ENCODE measurements around the gene AP5M1. TPM values are rescaled to one million over a fixed set of nuclear protein-coding genes. Genes with fewer than 3 reads are reported as not detected.

The AP5M1 gene
- total and polyA plus RNA-seq, 2 of the 4 experiments (the other 2 are of a cell fraction): 16.1 to 28.3 TPM

DNA sequence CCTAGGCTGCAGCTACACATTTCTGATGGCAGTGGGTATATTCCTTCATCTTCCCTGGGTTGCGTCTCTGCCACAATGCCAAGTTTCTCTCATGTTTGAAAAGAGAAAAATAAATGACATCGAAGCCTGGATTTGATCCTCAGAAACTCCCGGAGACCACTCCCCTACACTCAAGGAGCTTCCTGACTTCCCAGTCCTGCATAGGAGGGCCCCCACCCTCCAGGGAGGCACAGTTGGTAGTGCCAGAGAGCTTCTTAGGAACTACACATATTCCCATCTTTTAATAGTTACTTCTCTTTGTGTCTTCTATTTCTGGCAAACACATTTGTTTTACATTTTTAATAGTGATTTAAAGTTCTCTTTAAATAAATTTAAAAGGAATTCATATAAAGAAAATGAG lies 30.7 kb downstream of the AP5M1 start (continued):
- TF ChIP-seq, protein P1, sequence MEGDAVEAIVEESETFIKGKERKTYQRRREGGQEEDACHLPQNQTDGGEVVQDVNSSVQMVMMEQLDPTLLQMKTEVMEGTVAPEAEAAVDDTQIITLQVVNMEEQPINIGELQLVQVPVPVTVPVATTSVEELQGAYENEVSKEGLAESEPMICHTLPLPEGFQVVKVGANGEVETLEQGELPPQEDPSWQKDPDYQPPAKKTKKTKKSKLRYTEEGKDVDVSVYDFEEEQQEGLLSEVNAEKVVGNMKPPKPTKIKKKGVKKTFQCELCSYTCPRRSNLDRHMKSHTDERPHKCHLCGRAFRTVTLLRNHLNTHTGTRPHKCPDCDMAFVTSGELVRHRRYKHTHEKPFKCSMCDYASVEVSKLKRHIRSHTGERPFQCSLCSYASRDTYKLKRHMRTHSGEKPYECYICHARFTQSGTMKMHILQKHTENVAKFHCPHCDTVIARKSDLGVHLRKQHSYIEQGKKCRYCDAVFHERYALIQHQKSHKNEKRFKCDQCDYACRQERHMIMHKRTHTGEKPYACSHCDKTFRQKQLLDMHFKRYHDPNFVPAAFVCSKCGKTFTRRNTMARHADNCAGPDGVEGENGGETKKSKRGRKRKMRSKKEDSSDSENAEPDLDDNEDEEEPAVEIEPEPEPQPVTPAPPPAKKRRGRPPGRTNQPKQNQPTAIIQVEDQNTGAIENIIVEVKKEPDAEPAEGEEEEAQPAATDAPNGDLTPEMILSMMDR (conservative IDR thresholded peaks at IDR 0.05; ENCODE audit: low read depth, low read length): no peak

DNA sequence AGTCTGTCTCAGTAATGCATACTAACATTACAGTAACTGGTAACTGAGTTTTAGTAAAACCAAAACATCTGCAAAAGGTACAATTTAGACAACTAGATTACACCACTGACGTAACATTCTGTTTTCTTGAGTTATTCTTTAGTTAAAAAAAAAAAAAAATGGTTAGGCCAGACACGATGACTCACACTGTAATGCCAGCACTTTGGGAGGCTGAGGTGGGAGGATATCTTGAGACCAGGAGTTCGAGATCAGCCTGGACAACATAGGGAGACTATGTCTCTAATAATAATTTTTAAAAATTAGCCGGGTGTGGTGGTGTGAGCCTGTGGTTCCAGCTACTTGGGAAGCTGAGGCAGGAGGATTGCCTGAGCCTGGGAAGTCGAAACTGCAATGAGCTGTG lies 34.1 kb downstream of the AP5M1 start:
- no peak for TF ChIP-seq CHD1 (IDR thresholded peaks at IDR 0.05; ENCODE audit: low read depth, low read length)
- H3K27ac ChIP-seq (ENCODE audit: insufficient read depth, low read length): no peak overlapping the region
- H4K5ac ChIP-seq (ENCODE audit: low read depth, low read length): no peak overlapping the region
- intact Hi-C loops (cut with micrococcal nuclease): no loop called here
- no peak overlapping the region for H3K56ac ChIP-seq (ENCODE audit: extremely low read depth, insufficient read depth, low read length)
- no peaks in the 10 kb centered on the region for H3K9me1 ChIP-seq (ENCODE audit: insufficient read depth, low read length)
- H3K18ac ChIP-seq (ENCODE audit: low read depth, low read length): no peak overlapping the region
- dilution Hi-C loops (cut with HindIII; ENCODE audit: low sequenced_read_pairs, unreplicated experiment): no loop called here
- H3K23ac ChIP-seq (ENCODE audit: low read depth, low read length): no peak overlapping the region
- no peaks in the 10 kb centered on the region for H3K79me1 ChIP-seq (ENCODE audit: low read depth in 1 of 2, low read length in 2 of 2)
- no peak overlapping the region for H2BK120ac ChIP-seq (ENCODE audit: low read depth, low read length)
- no peak overlapping the region for H2BK15ac ChIP-seq (ENCODE audit: low read depth, low read length)
- BruUV-seq (replicated peaks): no TSS peak
- H3K27me3 ChIP-seq (ENCODE audit: control insufficient read depth, insufficient read depth, low read length): peaks cover 11% of the 10 kb centered on the region
- H2AFZ ChIP-seq (replicated peaks; ENCODE audit: low read length, poor library complexity): no peak overlapping the region
- no peak overlapping the region for H3K4me2 ChIP-seq (ENCODE audit: low read depth, low read length)
- DNase-seq (no peak), ATAC-seq (ENCODE audit: low read depth) (no peak)
- H4K91ac ChIP-seq (ENCODE audit: insufficient read depth, low read depth, low read length): no peak overlapping the region
- CTCF ChIA-PET: interaction anchor here (0.7 kb wide), 1 partner anchor 13 kb away, joined by 3 read pairs; no protein-coding TSS in a partner anchor
- no peak overlapping the region for H2AK5ac ChIP-seq (ENCODE audit: low read depth, low read length)
- POLR2A ChIA-PET (ENCODE audit: unreplicated experiment): no interaction called here
- H3K4ac ChIP-seq (ENCODE audit: low read depth, low read length): no peak overlapping the region
- H2AK9ac ChIP-seq (replicated peaks; ENCODE audit: low read depth, low read length, poor library complexity): no peak overlapping the region
- no peak overlapping the region for H3K14ac ChIP-seq (replicated peaks; ENCODE audit: low read depth, low read length)
- no CpG with 5 or more reads among the region's 5 CpGs for WGBS, 2 experiments (ENCODE audit: extremely low coverage in 2 of 2, insufficient read length in 1 of 2)
- no peak overlapping the region for H4K8ac ChIP-seq (ENCODE audit: low read depth in 2 of 2, low read length in 2 of 2)
- no peak overlapping the region for H3K4me3 ChIP-seq (ENCODE audit: insufficient read depth, low read depth, low read length)
- no peaks in the 10 kb centered on the region for H3K9me3 ChIP-seq (ENCODE audit: control insufficient read depth, insufficient read depth, low read length)
- H2BK5ac ChIP-seq (ENCODE audit: low read depth, low read length, poor library complexity, severe bottlenecking): no peak overlapping the region
- no peaks in the 10 kb centered on the region for H3K36me3 ChIP-seq (ENCODE audit: control insufficient read depth, insufficient read depth, low read length)
- in situ Hi-C loops (cut with MboI; ENCODE audit: low sequenced_read_pairs): loop anchor here (25.0 kb wide), 1 partner anchor 641 kb away; no protein-coding TSS in a partner anchor
- H3K9ac ChIP-seq (ENCODE audit: low read depth, low read length): no peak overlapping the region
- H3K4me1 ChIP-seq (ENCODE audit: control insufficient read depth, insufficient read depth, low read length): no peaks in the 10 kb centered on the region
- no peaks in the 10 kb centered on the region for H4K20me1 ChIP-seq (ENCODE audit: insufficient read depth, low read length)
- H2BK20ac ChIP-seq (ENCODE audit: low read depth, low read length): no peak overlapping the region
